Stomach (tissue), 9 donors: Measurements from ENCODE around the gene RASSF6. TPM values are rescaled to one million over a fixed set of nuclear protein-coding genes. Genes with fewer than 3 reads are reported as not detected.
A peak's percentile ranks its signal among the peaks of the same experiment; 100 is the strongest.
"Not testable (repeated sequence)": the region's sequence is repeated elsewhere in the genome, so short reads cannot be mapped to it uniquely, and the experiment has no call there.

Experiments used
- DNase-seq, 2 donors: peaks; one replicate each; pipeline versions ENCODE4 v3.0.0 to v3.0.0-alpha.2; 2013 to 2019
- H3K27ac ChIP-seq, 5 donors: fragments of 200-600 bp in 4 of 5; sonication (generic) in 4 of 5; one replicate each; pipeline ENCODE4 v1.5.1; 2013 to 2019; ENCODE audit warnings: mild to moderate bottlenecking in 1 of 5, moderate library complexity in 1 of 5
- H3K27me3 ChIP-seq, 3 donors: fragments of 200-600 bp; sonication (generic); one replicate each; pipeline ENCODE4 v1.5.1; 2017 to 2019; ENCODE audit warnings: mixed run types in 1 of 3
- H3K36me3 ChIP-seq, 4 donors: fragments of 200-600 bp; sonication (generic); 1 replicate in 3 of 4; 2 replicates in 1 of 4; pipeline ENCODE4 v1.5.1; 2016 to 2019
- H3K4me1 ChIP-seq, 4 donors: fragments of 200-600 bp; sonication (generic); one replicate each; pipeline ENCODE4 v1.5.1; 2016 to 2019
- H3K4me3 ChIP-seq, 4 donors: fragments of 200-600 bp; sonication (generic) in 3 of 4; one replicate each; pipeline ENCODE4 v1.5.1; 2016 to 2019; ENCODE audit warnings: mild to moderate bottlenecking in 1 of 4
- H3K9me3 ChIP-seq, 4 donors: fragments of 200-600 bp; sonication (generic); one replicate each; pipeline ENCODE4 v1.5.1; 2016 to 2019
- CTCF ChIP-seq, 7 experiments: fragments of 450-650 bp in 4 of 7; fragments of 200-600 bp in 3 of 7; sonication (generic) in 3 of 7; IDR thresholded peaks; one replicate each; pipeline ENCODE4 v1.5.1; 2016 to 2019; ENCODE audit warnings: antibody characterized with exemption in 7 of 7, control low read depth in 2 of 7, mild to moderate bottlenecking in 1 of 7
- EP300 ChIP-seq: sonication (generic); formaldehyde crosslinking; IDR thresholded peaks from one replicate; pipeline ENCODE4 v1.6.1; 2017; ENCODE audit warnings: antibody characterized with exemption
- POLR2A ChIP-seq, 4 donors: fragments of 450-650 bp; IDR thresholded peaks; one replicate each; pipeline ENCODE4 v1.6.1; 2016; ENCODE audit warnings: antibody characterized with exemption in 4 of 4, control low read depth in 2 of 4, mild to moderate bottlenecking in 1 of 4, moderate library complexity in 1 of 4
- POLR2AphosphoS5 ChIP-seq, 3 donors: sonication (generic); formaldehyde crosslinking; IDR thresholded peaks; one replicate each; pipeline ENCODE4 v1.6.1; 2016; ENCODE audit warnings: antibody characterized with exemption in 3 of 3
- whole genome bisulfite sequencing, 5 donors: extraction: QIAGEN DNeasy Blood & Tissue Kit in 3 of 5; methylation state at CpG; one replicate each; pipeline versions ENCODE4 v1.1.5 to v1.1.7; 2013 to 2018; 5-methylcytosine and 5-hydroxymethylcytosine counted together
- intact Hi-C: fragments of 100-400 bp; cut with DNase I; formaldehyde crosslinking; loops from one replicate; pipeline ENCODE4 v1.15.1; 2023; ENCODE audit warnings: low total_unique reads
- polyA plus RNA-seq, 3 donors: library from polyadenylated mRNA; stranded (reverse); fragments of 200-250 nt; gene quantifications; one replicate each; pipeline ENCODE4 v1.2.3, GENCODE V29; 2013
- total RNA-seq, 5 donors: library from RNA; depleted of rRNA; stranded (reverse); fragments of >200 nt; gene quantifications; one replicate each; pipeline versions ENCODE4 v1.1.0 to v1.2.3, GENCODE V29; 2014 to 2016
- donor health status: healthy with polysubstance abuse.
- donor health status: Bipolar disorder and iron deficiency.
- donor health status: healthy.

The RASSF6 gene
- total and polyA plus RNA-seq, 8 donors, result 5.0 to 51.8 (median 13.5) TPM

- no peak for DNase-seq
- peak overlapping the region in 1 of 5 donors; percentile 4 for H3K27ac ChIP-seq
- peaks cover 0 to 24% (median 15%) of the 10 kb centered on the region in 4 donors for H3K4me1 ChIP-seq
- TF ChIP-seq EP300 (no peak), CTCF (IDR thresholded peaks at IDR 0.05) (no peak), POLR2A (IDR thresholded peaks at IDR 0.05) (no peak), POLR2AphosphoS5 (IDR thresholded peaks at IDR 0.05) (no peak)
- peaks cover 0 to 4% (median 0%) of the 10 kb centered on the region in 4 donors for H3K36me3 ChIP-seq
- intact Hi-C loops, result loop anchor here (10.0 kb wide), 1 partner anchor 79 kb away; no protein-coding TSS in a partner anchor
- H3K4me3 ChIP-seq, result no peak overlapping the region
- H3K9me3 ChIP-seq, result no peaks in the 10 kb centered on the region
- no peaks in the 10 kb centered on the region for H3K27me3 ChIP-seq
These were observed 44.6 kb downstream of the RASSF6 start for GRCh38 chr4:73575660-73576059.

- H3K27me3 ChIP-seq, result no peaks in the 10 kb centered on the region
- TF ChIP-seq EP300 (no peak), CTCF (IDR thresholded peaks at IDR 0.05) (peak in 5 of 7 experiments; percentile 63 to 82 (median 71))
- H3K27ac ChIP-seq, result peak overlapping the region; percentile 27 to 68 (median 34)
- H3K4me3 ChIP-seq, result no peak overlapping the region
- H3K9me3 ChIP-seq, result no peaks in the 10 kb centered on the region
- WGBS, 5 donors, result 21 to 51% (median 30%) methylated on average over 8 of the region's 8 CpGs
- intact Hi-C loops, result loop anchor here (10.0 kb wide), 1 partner anchor 81 kb away; no protein-coding TSS in a partner anchor
- H3K4me1 ChIP-seq, result peaks cover 0 to 24% (median 15%) of the 10 kb centered on the region in 4 donors
- peak; percentile 80 to 94 for DNase-seq
- peaks cover 0 to 4% (median 0%) of the 10 kb centered on the region in 4 donors for H3K36me3 ChIP-seq
These were observed 46.3 kb downstream of the RASSF6 start for GRCh38 chr4:73573794-73574528.

GRCh38 chr4:73550865-73551264 lies 69.4 kb downstream of the RASSF6 start:
- H3K27me3 ChIP-seq, H3K36me3 ChIP-seq: not testable (repeated sequence)

GRCh38 chr4:73544620-73545019 lies 75.6 kb downstream of the RASSF6 start:
- no peak for TF ChIP-seq POLR2AphosphoS5 (IDR thresholded peaks at IDR 0.05)
- TF ChIP-seq CTCF (IDR thresholded peaks at IDR 0.05), result no peak
- no peak for TF ChIP-seq POLR2A (IDR thresholded peaks at IDR 0.05)
- TF ChIP-seq EP300, result no peak
- Histone ChIP-seq H3K36me3 (no peaks in the 10 kb centered on the region), H3K27me3 (no peaks in the 10 kb centered on the region), H3K4me1 (no peaks in the 10 kb centered on the region), H3K27ac (no peak overlapping the region), H3K4me3 (no peak overlapping the region), H3K9me3 (no peaks in the 10 kb centered on the region)
- DNase-seq, result no peak
- WGBS, 5 donors, result 82 to 100% (median 86%) methylated on average over 1 to 2 of the region's 2 CpGs
- intact Hi-C loops, result no loop called here

More at GRCh38 chr4:73550865-73551264, 69.4 kb downstream of the RASSF6 start:
- H3K9me3 ChIP-seq, intact Hi-C loops, DNase-seq, H3K27ac ChIP-seq, H3K4me1 ChIP-seq, H3K4me3 ChIP-seq: not testable (repeated sequence)
- WGBS, 5 donors, result 93 to 95% (median 93%) methylated on average over 9 to 11 of the region's 11 CpGs

- Histone ChIP-seq H3K36me3 (no peaks in the 10 kb centered on the region), H3K9me3 (no peaks in the 10 kb centered on the region), H3K27ac (no peak overlapping the region), H3K27me3 (no peaks in the 10 kb centered on the region), H3K4me3 (no peak overlapping the region), H3K4me1 (no peaks in the 10 kb centered on the region)
- intact Hi-C loops, result no loop called here
- no peak for DNase-seq
- 64 to 75% (median 70%) methylated on average over 3 of the region's 3 CpGs for WGBS, 5 donors
- TF ChIP-seq EP300, result no peak
- TF ChIP-seq POLR2A (IDR thresholded peaks at IDR 0.05), result no peak
- TF ChIP-seq POLR2AphosphoS5 (IDR thresholded peaks at IDR 0.05), result no peak
- no peak for TF ChIP-seq CTCF (IDR thresholded peaks at IDR 0.05)
These were observed 79.0 kb downstream of the RASSF6 start for GRCh38 chr4:73541251-73541650.
